Measurements from ENCODE around the gene ZNF613.
"Not testable (repeated sequence)": the region's sequence is repeated elsewhere in the genome, so short reads cannot be mapped to it uniquely, and the experiment has no call there.

ZNF613 gene

GRCh38 chr19:51970718-51971117, 43.4 kb downstream of the ZNF613 start:
- TF ChIP-seq ZNF274 (IDR thresholded peaks at IDR 0.05; ENCODE audit: low read depth, low read length) = no peak
- H3K4me3 ChIP-seq (ENCODE audit: low read length) = no peak overlapping the region

- no peak overlapping the region for H3K4me3 ChIP-seq (ENCODE audit: low read length)
- no peak for TF ChIP-seq ZNF274 (IDR thresholded peaks at IDR 0.05; ENCODE audit: low read depth, low read length)
Measured at GRCh38 chr19:51971624-51972023, 44.4 kb downstream of the ZNF613 start.

- not testable (repeated sequence) for H3K4me3 ChIP-seq (ENCODE audit: low read length)
Measured at GRCh38 chr19:51975787-51976186, 48.5 kb downstream of the ZNF613 start.

- no peak for TF ChIP-seq ZNF274 (IDR thresholded peaks at IDR 0.05; ENCODE audit: low read depth, low read length)
- H3K4me3 ChIP-seq (ENCODE audit: low read length) = no peak overlapping the region
Measured at GRCh38 chr19:51976852-51977251, 49.6 kb downstream of the ZNF613 start.

GRCh38 chr19:51977346-51977745, 50.1 kb downstream of the ZNF613 start:
- no peak for TF ChIP-seq ZNF274 (IDR thresholded peaks at IDR 0.05; ENCODE audit: low read depth, low read length)
- H3K4me3 ChIP-seq (ENCODE audit: low read length) = no peak overlapping the region

GRCh38 chr19:51978882-51979281, 51.6 kb downstream of the ZNF613 start:
- TF ChIP-seq ZNF274 (IDR thresholded peaks at IDR 0.05; ENCODE audit: low read depth, low read length) = no peak
- no peak overlapping the region for H3K4me3 ChIP-seq (ENCODE audit: low read length)

- H3K4me3 ChIP-seq (ENCODE audit: low read length) = no peak overlapping the region
- no peak for TF ChIP-seq ZNF274 (IDR thresholded peaks at IDR 0.05; ENCODE audit: low read depth, low read length)
Measured at GRCh38 chr19:51980116-51980736, 53.0 kb downstream of the ZNF613 start.

- not testable (repeated sequence) for H3K4me3 ChIP-seq (ENCODE audit: low read length)
Measured at GRCh38 chr19:51980926-51981325, 53.7 kb downstream of the ZNF613 start.

GRCh38 chr19:51983361-51983760, 56.1 kb downstream of the ZNF613 start:
- TF ChIP-seq ZNF274 (IDR thresholded peaks at IDR 0.05; ENCODE audit: low read depth, low read length) = no peak
- H3K4me3 ChIP-seq (ENCODE audit: low read length) = no peak overlapping the region

- no peak for TF ChIP-seq ZNF274 (IDR thresholded peaks at IDR 0.05; ENCODE audit: low read depth, low read length)
- H3K4me3 ChIP-seq (ENCODE audit: low read length) = peak within 1 kb of the TSS; percentile 96
Measured at GRCh38 chr19:51986309-51987291, 59.3 kb downstream of the ZNF613 start, which contains the start of gene ZNF350. Gene ZNF350 (minus strand): TSS chr19:51986840. CDS start chr19:51974360, 12,480 bp downstream.

- H3K4me3 ChIP-seq (ENCODE audit: low read length) = no peak overlapping the region
- no peak; the same call in none of the 2 replicates for TF ChIP-seq ZNF274 (IDR thresholded peaks at IDR 0.05; ENCODE audit: low read depth, low read length)
Measured at GRCh38 chr19:51993422-51993821, 66.2 kb downstream of the ZNF613 start.

GRCh38 chr19:51994048-51994644, 66.9 kb downstream of the ZNF613 start:
- H3K4me3 ChIP-seq (ENCODE audit: low read length) = no peak overlapping the region
- TF ChIP-seq ZNF274 (IDR thresholded peaks at IDR 0.05; ENCODE audit: low read depth, low read length) = peak; percentile 92

Measured in GM08714 (cell line).